ENCODE measurements around the gene PPP2CA.

The PPP2CA gene

GRCh38 chr5:134242146-134242545 is 16.3 kb upstream of the PPP2CA start:
- no peak for DNase-seq (ENCODE audit: low read depth)
- H3K4me3 ChIP-seq (ENCODE audit: low read depth, low read length) = no peak overlapping the region
- no peak for TF ChIP-seq CTCF (IDR thresholded peaks at IDR 0.05; ENCODE audit: low read depth, low read length, missing control alignments)

GRCh38 chr5:134240421-134240962 is 14.6 kb upstream of the PPP2CA start:
- no peak for TF ChIP-seq CTCF (IDR thresholded peaks at IDR 0.05; ENCODE audit: low read depth, low read length, missing control alignments)
- no peak for DNase-seq (ENCODE audit: low read depth)
- no peak overlapping the region for H3K4me3 ChIP-seq (ENCODE audit: low read depth, low read length)

GRCh38 chr5:134236820-134237219 is 10.9 kb upstream of the PPP2CA start:
- H3K4me3 ChIP-seq (ENCODE audit: low read depth, low read length) = no peak overlapping the region
- no peak for TF ChIP-seq CTCF (IDR thresholded peaks at IDR 0.05; ENCODE audit: low read depth, low read length, missing control alignments)
- DNase-seq (ENCODE audit: low read depth) = no peak

- no peak for TF ChIP-seq CTCF (IDR thresholded peaks at IDR 0.05; ENCODE audit: low read depth, low read length, missing control alignments)
- no peak for DNase-seq (ENCODE audit: low read depth)
- no peak overlapping the region for H3K4me3 ChIP-seq (ENCODE audit: low read depth, low read length)
Measured at GRCh38 chr5:134236318-134236717, 10.4 kb upstream of the PPP2CA start.

- DNase-seq (ENCODE audit: low read depth) = no peak
- no peak overlapping the region for H3K4me3 ChIP-seq (ENCODE audit: low read depth, low read length)
- no peak for TF ChIP-seq CTCF (IDR thresholded peaks at IDR 0.05; ENCODE audit: low read depth, low read length, missing control alignments)
Measured at GRCh38 chr5:134228624-134229023, 2.8 kb upstream of the PPP2CA start.

GRCh38 chr5:134227776-134228175 is 1.9 kb upstream of the PPP2CA start:
- no peak for DNase-seq (ENCODE audit: low read depth)
- no peak for TF ChIP-seq CTCF (IDR thresholded peaks at IDR 0.05; ENCODE audit: low read depth, low read length, missing control alignments)
- H3K4me3 ChIP-seq (ENCODE audit: low read depth, low read length) = no peak overlapping the region

GRCh38 chr5:134227259-134227658 is 1.4 kb upstream of the PPP2CA start:
- TF ChIP-seq CTCF (IDR thresholded peaks at IDR 0.05; ENCODE audit: low read depth, low read length, missing control alignments) = no peak
- DNase-seq (ENCODE audit: low read depth) = no peak
- peak overlapping the region; percentile 100 for H3K4me3 ChIP-seq (ENCODE audit: low read depth, low read length)
